Testis (tissue), 2 donors: Measurements from ENCODE around the gene CDC16.

Experiments used
- POLR2A ChIP-seq: fragments of 450-650 bp; IDR thresholded peaks from one replicate; pipeline ENCODE4 v1.6.1; 2017; ENCODE audit warnings: antibody characterized with exemption, mild to moderate bottlenecking, moderate library complexity
- TF ChIP-seq, protein P1 (sequence below), 3 experiments: fragments of 450-650 bp in 2 of 3; fragments of 200-600 bp in 1 of 3; sonication (generic) in 1 of 3; IDR thresholded peaks; one replicate each; pipeline ENCODE4 v1.5.1; 2016 to 2019; ENCODE audit warnings: antibody characterized with exemption in 3 of 3, mild to moderate bottlenecking in 2 of 3, moderate library complexity in 1 of 3

- TF ChIP-seq, protein P1, sequence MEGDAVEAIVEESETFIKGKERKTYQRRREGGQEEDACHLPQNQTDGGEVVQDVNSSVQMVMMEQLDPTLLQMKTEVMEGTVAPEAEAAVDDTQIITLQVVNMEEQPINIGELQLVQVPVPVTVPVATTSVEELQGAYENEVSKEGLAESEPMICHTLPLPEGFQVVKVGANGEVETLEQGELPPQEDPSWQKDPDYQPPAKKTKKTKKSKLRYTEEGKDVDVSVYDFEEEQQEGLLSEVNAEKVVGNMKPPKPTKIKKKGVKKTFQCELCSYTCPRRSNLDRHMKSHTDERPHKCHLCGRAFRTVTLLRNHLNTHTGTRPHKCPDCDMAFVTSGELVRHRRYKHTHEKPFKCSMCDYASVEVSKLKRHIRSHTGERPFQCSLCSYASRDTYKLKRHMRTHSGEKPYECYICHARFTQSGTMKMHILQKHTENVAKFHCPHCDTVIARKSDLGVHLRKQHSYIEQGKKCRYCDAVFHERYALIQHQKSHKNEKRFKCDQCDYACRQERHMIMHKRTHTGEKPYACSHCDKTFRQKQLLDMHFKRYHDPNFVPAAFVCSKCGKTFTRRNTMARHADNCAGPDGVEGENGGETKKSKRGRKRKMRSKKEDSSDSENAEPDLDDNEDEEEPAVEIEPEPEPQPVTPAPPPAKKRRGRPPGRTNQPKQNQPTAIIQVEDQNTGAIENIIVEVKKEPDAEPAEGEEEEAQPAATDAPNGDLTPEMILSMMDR (IDR thresholded peaks at IDR 0.05), result no peak
- no peak for TF ChIP-seq POLR2A
These were observed 44.4 kb downstream of the CDC16 start for GRCh38 chr13:114279146-114279545.
